Measurements from ENCODE around the gene MGLL. TPM values are rescaled to one million over a fixed set of nuclear protein-coding genes. Genes with fewer than 3 reads are reported as not detected.

The MGLL gene
- total and polyA plus RNA-seq, 9 of the 15 experiments (the other 6 are each of a cell fraction or from before 2014, with no cell fraction given) = 0.12 to 0.32 (median 0.18) TPM; not detected in 6

DNA sequence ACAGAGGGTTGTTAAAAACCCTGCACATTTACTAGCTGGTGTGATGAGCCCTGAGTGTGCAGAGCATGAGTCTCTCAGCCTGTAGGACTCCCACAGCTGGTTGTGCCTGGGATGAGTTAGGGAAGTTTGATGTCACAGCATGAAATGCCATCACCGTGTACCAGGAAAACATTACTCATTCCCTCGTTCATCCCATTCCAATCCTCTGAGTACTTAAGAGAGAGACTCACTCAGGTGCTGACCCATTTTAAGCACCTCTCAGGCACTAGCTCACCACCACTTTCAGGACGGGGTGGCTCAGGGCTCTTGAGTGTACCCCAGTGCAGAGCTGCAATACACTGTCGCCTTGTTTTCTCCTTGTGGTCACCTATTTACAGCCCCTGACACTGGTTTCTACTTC lies 18.7 kb downstream of the MGLL start:
- H3K9ac ChIP-seq (ENCODE audit: insufficient read depth in 1 of 2, low read depth in 2 of 2, low read length in 2 of 2) = no peak overlapping the region
- H3K4me1 ChIP-seq (replicated peaks in 1 of 2; ENCODE audit: control insufficient read depth in 2 of 2, insufficient read depth in 2 of 2, low read length in 2 of 2) = no peaks in the 10 kb centered on the region; a peak in 1 of 5 replicates
- no peaks in the 10 kb centered on the region for H3K36me3 ChIP-seq (ENCODE audit: control insufficient read depth, insufficient read depth, low read length)
- POLR2A ChIA-PET = no interaction called here
- no peaks in the 10 kb centered on the region for H3K79me2 ChIP-seq (ENCODE audit: control insufficient read depth, insufficient read depth, low read length)
- in situ Hi-C loops (cut with MboI) = no loop called here
- H4K20me1 ChIP-seq (replicated peaks; ENCODE audit: control insufficient read depth, insufficient read depth, low read length) = no peaks in the 10 kb centered on the region
- H3K27me3 ChIP-seq (ENCODE audit: control insufficient read depth in 2 of 2, insufficient read depth in 2 of 2, low read length in 2 of 2) = peaks cover 0 to 23% of the 10 kb centered on the region in 2 experiments; a peak in 3 of 5 replicates
- H3K9me1 ChIP-seq (ENCODE audit: control insufficient read depth, insufficient read depth, low read length) = no peaks in the 10 kb centered on the region
- no peak overlapping the region for H3K4me3 ChIP-seq
- ATAC-seq (no peak), FAIRE-seq (no peak), DNase-seq (ENCODE audit: extremely low read depth in 1 of 4, low spot score in 3 of 4) (no peak)
- no peak overlapping the region for H3K4me2 ChIP-seq (ENCODE audit: insufficient read depth, low read length)
- H3K9me3 ChIP-seq (replicated peaks; ENCODE audit: control insufficient read depth, insufficient read depth, low read depth, low read length) = no peaks in the 10 kb centered on the region
- intact Hi-C loops (cut with micrococcal nuclease) = no loop called here
- H3K27ac ChIP-seq (ENCODE audit: extremely low read depth, low read depth, low read length) = no peak overlapping the region
- TF ChIP-seq HSF4 (CRISPR knock-in tag; IDR thresholded peaks at IDR 0.05; ENCODE audit: borderline replicate concordance) (no peak), ZNF23 (CRISPR knock-in tag; IDR thresholded peaks at IDR 0.05) (no peak)
- CTCF ChIA-PET (ENCODE audit: low intra/inter-chr PET ratio) = no interaction called here
- WGBS (ENCODE audit: insufficient coverage, low coverage, missing lambda C conversion rate) = 4% methylated on average over 4 of the region's 4 CpGs
- no peak overlapping the region for H2AFZ ChIP-seq (ENCODE audit: low read depth, low read length)
- no TSS peak for BruUV-seq (replicated peaks)

DNA sequence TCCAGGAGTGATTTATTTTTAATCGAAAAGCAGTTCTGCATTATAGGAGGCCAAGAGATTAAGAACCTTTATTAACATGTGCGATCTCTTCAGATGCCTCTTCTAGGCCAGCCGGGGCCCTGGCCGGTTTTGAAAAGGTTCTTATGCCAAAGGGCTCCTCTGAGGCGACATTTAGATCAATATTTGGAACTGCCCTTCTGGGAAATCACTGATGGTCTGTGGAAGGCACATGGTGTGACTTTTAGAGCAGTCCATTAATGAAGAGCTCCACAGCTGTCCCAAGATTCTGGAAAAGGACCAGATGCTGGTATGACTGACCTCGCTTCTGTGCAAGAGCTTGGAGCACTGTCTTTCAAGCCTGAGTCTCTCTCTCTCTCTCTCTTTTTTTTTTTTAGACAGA lies 19.7 kb downstream of the MGLL start:
- Histone ChIP-seq H3K4me3 (no peak overlapping the region), H3K27ac (ENCODE audit: extremely low read depth, low read depth, low read length) (no peak overlapping the region), H2AFZ (ENCODE audit: low read depth, low read length) (no peak overlapping the region), H3K9me3 (replicated peaks; ENCODE audit: control insufficient read depth, insufficient read depth, low read depth, low read length) (no peaks in the 10 kb centered on the region), H3K4me1 (replicated peaks in 1 of 2; ENCODE audit: control insufficient read depth in 2 of 2, insufficient read depth in 2 of 2, low read length in 2 of 2) (no peaks in the 10 kb centered on the region; a peak in 1 of 5 replicates), H3K27me3 (ENCODE audit: control insufficient read depth in 2 of 2, insufficient read depth in 2 of 2, low read length in 2 of 2) (peaks cover 0 to 30% of the 10 kb centered on the region in 2 experiments; a peak in 4 of 5 replicates), H4K20me1 (replicated peaks; ENCODE audit: control insufficient read depth, insufficient read depth, low read length) (no peaks in the 10 kb centered on the region), H3K9me1 (ENCODE audit: control insufficient read depth, insufficient read depth, low read length) (no peaks in the 10 kb centered on the region), H3K36me3 (ENCODE audit: control insufficient read depth, insufficient read depth, low read length) (no peaks in the 10 kb centered on the region), H3K79me2 (ENCODE audit: control insufficient read depth, insufficient read depth, low read length) (no peaks in the 10 kb centered on the region), H3K9ac (ENCODE audit: insufficient read depth in 1 of 2, low read depth in 2 of 2, low read length in 2 of 2) (no peak overlapping the region), H3K4me2 (ENCODE audit: insufficient read depth, low read length) (no peak overlapping the region)
- ChIA-PET POLR2A (no interaction called here), CTCF (ENCODE audit: low intra/inter-chr PET ratio) (no interaction called here)
- in situ Hi-C loops (cut with MboI) (no loop called here), intact Hi-C loops (cut with micrococcal nuclease) (no loop called here)
- DNase-seq (ENCODE audit: extremely low read depth in 1 of 4, low spot score in 3 of 4) (no peak), FAIRE-seq (no peak), ATAC-seq (no peak)
- 0% methylated on average over 5 of the region's 6 CpGs for WGBS (ENCODE audit: insufficient coverage, low coverage, missing lambda C conversion rate)
- no TSS peak for BruUV-seq (replicated peaks)
- TF ChIP-seq ZNF133 (CRISPR knock-in tag; IDR thresholded peaks at IDR 0.05) = no peak
- no peak for TF ChIP-seq RCOR1 (IDR thresholded peaks at IDR 0.05; ENCODE audit: borderline replicate concordance in 1 of 2, low read depth in 2 of 2, low read length in 2 of 2)
- TF ChIP-seq, protein P1, sequence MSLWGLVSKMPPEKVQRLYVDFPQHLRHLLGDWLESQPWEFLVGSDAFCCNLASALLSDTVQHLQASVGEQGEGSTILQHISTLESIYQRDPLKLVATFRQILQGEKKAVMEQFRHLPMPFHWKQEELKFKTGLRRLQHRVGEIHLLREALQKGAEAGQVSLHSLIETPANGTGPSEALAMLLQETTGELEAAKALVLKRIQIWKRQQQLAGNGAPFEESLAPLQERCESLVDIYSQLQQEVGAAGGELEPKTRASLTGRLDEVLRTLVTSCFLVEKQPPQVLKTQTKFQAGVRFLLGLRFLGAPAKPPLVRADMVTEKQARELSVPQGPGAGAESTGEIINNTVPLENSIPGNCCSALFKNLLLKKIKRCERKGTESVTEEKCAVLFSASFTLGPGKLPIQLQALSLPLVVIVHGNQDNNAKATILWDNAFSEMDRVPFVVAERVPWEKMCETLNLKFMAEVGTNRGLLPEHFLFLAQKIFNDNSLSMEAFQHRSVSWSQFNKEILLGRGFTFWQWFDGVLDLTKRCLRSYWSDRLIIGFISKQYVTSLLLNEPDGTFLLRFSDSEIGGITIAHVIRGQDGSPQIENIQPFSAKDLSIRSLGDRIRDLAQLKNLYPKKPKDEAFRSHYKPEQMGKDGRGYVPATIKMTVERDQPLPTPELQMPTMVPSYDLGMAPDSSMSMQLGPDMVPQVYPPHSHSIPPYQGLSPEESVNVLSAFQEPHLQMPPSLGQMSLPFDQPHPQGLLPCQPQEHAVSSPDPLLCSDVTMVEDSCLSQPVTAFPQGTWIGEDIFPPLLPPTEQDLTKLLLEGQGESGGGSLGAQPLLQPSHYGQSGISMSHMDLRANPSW (CRISPR knock-in tag; IDR thresholded peaks at IDR 0.05) = no peak
- no peak for TF ChIP-seq SRSF9 (IDR thresholded peaks at IDR 0.05; ENCODE audit: borderline replicate concordance, low read depth, low read length)
- TF ChIP-seq SRF (CRISPR knock-in tag; IDR thresholded peaks at IDR 0.05) = no peak
- TF ChIP-seq, protein P2, sequence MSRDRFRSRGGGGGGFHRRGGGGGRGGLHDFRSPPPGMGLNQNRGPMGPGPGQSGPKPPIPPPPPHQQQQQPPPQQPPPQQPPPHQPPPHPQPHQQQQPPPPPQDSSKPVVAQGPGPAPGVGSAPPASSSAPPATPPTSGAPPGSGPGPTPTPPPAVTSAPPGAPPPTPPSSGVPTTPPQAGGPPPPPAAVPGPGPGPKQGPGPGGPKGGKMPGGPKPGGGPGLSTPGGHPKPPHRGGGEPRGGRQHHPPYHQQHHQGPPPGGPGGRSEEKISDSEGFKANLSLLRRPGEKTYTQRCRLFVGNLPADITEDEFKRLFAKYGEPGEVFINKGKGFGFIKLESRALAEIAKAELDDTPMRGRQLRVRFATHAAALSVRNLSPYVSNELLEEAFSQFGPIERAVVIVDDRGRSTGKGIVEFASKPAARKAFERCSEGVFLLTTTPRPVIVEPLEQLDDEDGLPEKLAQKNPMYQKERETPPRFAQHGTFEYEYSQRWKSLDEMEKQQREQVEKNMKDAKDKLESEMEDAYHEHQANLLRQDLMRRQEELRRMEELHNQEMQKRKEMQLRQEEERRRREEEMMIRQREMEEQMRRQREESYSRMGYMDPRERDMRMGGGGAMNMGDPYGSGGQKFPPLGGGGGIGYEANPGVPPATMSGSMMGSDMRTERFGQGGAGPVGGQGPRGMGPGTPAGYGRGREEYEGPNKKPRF (IDR thresholded peaks at IDR 0.05; ENCODE audit: low read depth, low read length) = no peak
- TF ChIP-seq SREBF2 (CRISPR knock-in tag; IDR thresholded peaks at IDR 0.05) = no peak
- TF ChIP-seq HDGF (IDR thresholded peaks at IDR 0.05) = no peak
- TF ChIP-seq HOXB6 (CRISPR knock-in tag; IDR thresholded peaks at IDR 0.05; ENCODE audit: borderline replicate concordance) = no peak
- TF ChIP-seq ESRRB (CRISPR knock-in tag; IDR thresholded peaks at IDR 0.05; ENCODE audit: borderline replicate concordance) = no peak
